Skeletal muscle satellite cell (primary cell): ENCODE data around the gene BRD7.

Source experiments
- H3K27me3 ChIP-seq: 2 replicates; pipeline ENCODE4 v1.7.0; 2013; ENCODE audit warnings: low read length; ENCODE audit not compliant: control insufficient read depth, insufficient read depth
- H3K36me3 ChIP-seq: 2 replicates; pipeline ENCODE4 v1.7.0; 2013; ENCODE audit warnings: mild to moderate bottlenecking, control low read depth, low read length; ENCODE audit not compliant: insufficient read depth
- H3K4me1 ChIP-seq: 2 replicates; pipeline ENCODE4 v1.7.0; 2013; ENCODE audit warnings: low read length; ENCODE audit not compliant: control insufficient read depth, insufficient read depth
- H3K4me2 ChIP-seq: 2 replicates; pipeline ENCODE4 v1.7.0; 2013; ENCODE audit warnings: mild to moderate bottlenecking, low read length
- H3K4me3 ChIP-seq: 2 replicates; pipeline ENCODE4 v1.7.0; 2013; ENCODE audit warnings: low read length
- H3K9ac ChIP-seq: 2 replicates; pipeline ENCODE4 v1.7.0; 2013; ENCODE audit warnings: mild to moderate bottlenecking, low read depth, low read length, moderate library complexity
- H3K9me3 ChIP-seq: replicated peaks from 2 replicates; pipeline ENCODE4 v1.7.0; 2013; ENCODE audit warnings: mild to moderate bottlenecking, control low read depth, low read length

The BRD7 gene

DNA sequence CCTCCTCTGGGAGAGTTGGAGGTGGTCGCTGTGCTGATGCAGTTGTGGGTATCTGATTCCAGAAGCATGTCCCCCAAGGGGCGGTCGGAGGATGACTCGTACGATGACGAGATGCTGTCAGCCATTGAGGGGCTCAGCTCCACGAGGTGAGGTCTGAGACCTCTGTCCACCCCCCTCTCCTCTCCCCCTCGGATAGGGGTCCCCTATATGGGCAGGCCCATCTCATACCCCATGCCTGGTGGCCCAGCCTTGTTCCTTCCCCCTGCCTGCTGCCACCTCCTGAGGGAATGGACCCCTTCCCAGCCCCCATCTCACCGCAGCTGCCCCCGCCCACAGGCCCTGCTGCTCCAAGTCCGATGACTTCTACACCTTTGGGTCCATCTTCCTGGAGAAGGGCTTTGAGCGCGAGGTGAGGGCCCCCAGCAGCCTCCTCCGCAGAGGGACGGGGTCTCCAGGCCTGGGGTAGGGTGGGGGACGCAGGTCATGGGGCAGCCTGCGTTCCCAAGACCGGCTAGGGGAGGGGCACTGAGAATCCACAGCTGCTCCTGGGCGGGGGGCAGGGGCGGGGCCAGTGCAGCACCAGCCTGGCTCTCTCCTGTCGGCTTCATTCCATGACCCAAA, 63.2 kb downstream of the BRD7 start:
- Histone ChIP-seq H3K9ac (no peak overlapping the region), H3K9me3 (no peaks in the 10 kb centered on the region), H3K4me2 (no peak overlapping the region), H3K4me3 (no peak overlapping the region), H3K27me3 (no peaks in the 10 kb centered on the region), H3K36me3 (peaks cover 63% of the 10 kb centered on the region), H3K4me1 (peaks cover 66% of the 10 kb centered on the region)

DNA sequence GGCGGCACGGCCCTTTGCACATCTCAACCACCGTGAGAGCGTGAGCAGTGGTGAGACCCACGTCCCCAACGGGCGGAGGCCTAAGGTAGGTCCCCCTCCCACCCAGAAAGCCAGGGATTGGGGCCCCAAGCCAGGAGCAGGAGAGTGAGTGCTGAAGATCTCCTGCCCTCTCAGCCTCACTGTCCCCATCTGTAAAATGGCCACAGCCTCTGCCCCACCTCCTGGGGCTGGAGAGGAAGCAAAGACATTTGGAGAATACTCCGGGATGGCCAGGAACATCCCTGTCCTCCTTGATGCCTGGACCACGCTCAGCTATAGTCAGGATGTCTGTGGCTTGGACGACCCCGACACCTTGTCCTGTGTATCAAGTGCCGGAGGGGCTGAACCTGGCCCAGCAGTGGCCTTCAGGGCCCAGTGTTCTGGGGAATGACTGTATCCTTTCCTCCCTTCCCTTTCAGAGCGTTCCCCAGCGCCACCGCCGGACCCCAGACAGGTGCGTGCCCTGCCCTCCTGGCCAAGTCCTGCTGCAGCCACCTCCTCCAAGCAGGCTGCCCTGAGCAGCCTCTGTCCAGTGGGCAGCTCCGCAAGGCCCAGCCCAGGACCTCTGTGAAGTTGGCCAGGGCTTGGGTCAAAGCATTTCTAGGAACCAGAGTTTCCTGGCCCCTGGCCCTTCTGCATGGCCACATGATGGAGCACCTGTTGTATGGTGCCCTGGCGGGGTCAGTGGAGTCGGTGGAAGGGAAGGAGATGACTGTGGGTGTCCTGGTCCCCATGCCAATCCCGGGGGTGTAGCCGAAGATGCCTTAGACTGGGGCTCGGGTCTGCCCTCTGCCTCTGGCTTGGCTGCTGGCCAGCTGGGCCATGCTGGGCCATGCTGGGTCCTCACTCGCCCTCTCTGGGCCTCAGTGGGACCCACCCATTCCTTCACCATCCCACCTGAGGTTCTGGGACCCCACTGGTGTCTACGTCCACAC, 64.0 kb downstream of the BRD7 start:
- H3K27me3 ChIP-seq: no peaks in the 10 kb centered on the region
- H3K4me1 ChIP-seq: peaks cover 65% of the 10 kb centered on the region
- H3K9me3 ChIP-seq: no peaks in the 10 kb centered on the region
- H3K9ac ChIP-seq: peak overlapping the region; percentile 43
- H3K36me3 ChIP-seq: peaks cover 58% of the 10 kb centered on the region
- no peak overlapping the region for H3K4me2 ChIP-seq
- H3K4me3 ChIP-seq: no peak overlapping the region

DNA sequence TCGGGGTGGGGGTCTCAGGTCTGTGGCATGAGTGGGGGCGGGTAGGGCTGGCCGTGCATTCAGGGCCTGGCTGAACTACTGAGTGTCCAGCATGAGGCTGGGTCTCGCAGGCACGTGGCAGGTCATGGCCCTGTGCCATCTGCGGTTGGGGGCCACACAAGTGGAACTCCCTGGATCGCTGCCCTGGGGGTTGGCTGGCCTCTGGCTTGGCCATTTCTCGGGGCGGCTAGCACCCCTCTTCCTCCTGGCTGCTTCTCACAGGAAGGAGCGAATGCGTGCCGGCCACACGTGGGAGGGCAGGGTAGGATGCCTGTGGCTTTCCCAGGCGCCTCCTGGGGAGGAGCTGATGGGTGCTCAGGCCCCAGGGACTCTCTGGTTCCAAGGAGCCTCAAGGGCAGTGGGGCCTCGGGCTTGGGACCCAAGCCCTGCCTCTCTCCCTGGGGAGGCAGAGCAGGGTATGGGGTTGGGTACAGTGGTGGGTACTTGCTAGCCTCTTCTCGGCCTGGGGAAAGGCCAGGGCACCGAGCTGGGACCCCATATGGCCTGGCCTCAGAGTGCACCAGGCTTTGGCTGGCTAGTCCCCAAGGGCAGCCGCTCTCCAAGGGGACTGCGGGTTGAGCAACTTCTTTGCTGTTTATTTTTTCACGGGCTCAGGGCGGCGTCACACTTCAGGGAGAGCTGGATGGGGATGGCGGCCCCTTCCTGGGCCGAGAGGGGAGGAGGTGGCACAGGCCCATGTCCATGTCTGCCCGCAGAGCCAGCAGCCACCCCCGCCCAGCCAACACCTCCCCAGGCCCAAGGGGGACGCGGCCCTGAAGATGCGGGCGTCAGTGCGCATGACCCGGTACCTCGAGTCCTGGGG, 65.0 kb downstream of the BRD7 start:
- Histone ChIP-seq H3K4me3 (no peak overlapping the region), H3K9me3 (no peaks in the 10 kb centered on the region), H3K27me3 (no peaks in the 10 kb centered on the region), H3K9ac (peak overlapping the region; percentile 43), H3K36me3 (peaks cover 58% of the 10 kb centered on the region), H3K4me1 (peaks cover 60% of the 10 kb centered on the region), H3K4me2 (peak overlapping the region; percentile 63)

DNA sequence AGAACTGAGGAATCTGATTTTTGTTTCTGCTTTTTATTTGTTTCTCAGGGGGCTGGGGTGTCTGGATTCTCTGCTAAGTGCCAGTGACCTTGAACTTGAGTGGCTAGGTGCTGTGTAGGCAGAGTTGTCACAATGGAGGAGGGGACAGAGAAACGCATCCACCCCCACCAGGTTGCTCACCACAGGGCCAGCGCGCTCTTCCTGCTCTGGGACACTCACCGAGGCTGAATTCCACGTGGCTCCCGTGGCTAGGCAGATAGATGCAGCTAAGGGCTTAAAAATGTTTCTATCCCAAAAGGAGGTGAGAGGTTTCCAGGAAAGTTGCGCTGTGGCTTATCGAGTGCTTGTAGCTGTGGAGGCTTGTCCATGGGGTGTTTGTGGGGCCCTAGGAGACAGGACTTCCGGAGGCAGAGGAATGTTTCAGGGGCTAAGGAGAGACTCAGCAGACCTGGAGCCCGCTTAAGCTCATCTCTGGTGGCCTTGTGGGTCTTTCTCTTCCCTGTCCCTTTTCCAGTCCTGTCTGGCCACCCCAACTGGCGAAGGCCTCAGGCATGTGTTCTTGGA, 65.7 kb downstream of the BRD7 start:
- no peak overlapping the region for H3K4me3 ChIP-seq
- H3K27me3 ChIP-seq: no peaks in the 10 kb centered on the region
- H3K9ac ChIP-seq: peak overlapping the region; percentile 43
- H3K9me3 ChIP-seq: no peaks in the 10 kb centered on the region
- peaks cover 58% of the 10 kb centered on the region for H3K4me1 ChIP-seq
- peak overlapping the region; percentile 63 for H3K4me2 ChIP-seq
- H3K36me3 ChIP-seq: peaks cover 56% of the 10 kb centered on the region

DNA sequence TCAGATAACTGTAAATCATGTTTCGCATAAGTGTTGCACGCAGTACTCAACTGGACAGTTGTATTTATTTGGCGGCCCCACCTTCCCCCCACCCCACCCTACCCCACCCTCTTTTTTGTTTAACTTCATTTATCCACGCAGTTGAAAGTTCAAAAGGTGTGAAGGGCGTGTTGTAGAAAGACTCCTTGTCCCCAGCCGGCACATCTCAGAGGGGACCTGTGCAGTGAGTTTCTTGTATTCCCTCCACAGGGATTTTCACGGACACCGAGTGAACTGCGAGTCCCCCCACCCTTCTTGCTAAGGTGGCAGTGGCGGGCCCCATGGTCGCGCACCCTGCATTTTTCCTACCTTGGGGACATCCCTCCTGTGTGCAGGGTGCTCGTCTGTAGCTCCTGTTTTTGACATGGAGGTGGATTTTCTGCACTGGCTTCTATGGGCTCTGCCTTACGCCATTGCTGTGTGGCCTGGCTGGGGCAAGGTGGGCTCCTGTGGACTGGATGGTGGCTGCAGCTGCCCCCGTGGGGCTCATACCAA, 66.2 kb downstream of the BRD7 start:
- peaks cover 52% of the 10 kb centered on the region for H3K4me1 ChIP-seq
- H3K4me3 ChIP-seq: no peak overlapping the region
- peak overlapping the region; percentile 43 for H3K9ac ChIP-seq
- no peak overlapping the region for H3K4me2 ChIP-seq
- no peaks in the 10 kb centered on the region for H3K27me3 ChIP-seq
- H3K36me3 ChIP-seq: peaks cover 58% of the 10 kb centered on the region
- no peaks in the 10 kb centered on the region for H3K9me3 ChIP-seq

DNA sequence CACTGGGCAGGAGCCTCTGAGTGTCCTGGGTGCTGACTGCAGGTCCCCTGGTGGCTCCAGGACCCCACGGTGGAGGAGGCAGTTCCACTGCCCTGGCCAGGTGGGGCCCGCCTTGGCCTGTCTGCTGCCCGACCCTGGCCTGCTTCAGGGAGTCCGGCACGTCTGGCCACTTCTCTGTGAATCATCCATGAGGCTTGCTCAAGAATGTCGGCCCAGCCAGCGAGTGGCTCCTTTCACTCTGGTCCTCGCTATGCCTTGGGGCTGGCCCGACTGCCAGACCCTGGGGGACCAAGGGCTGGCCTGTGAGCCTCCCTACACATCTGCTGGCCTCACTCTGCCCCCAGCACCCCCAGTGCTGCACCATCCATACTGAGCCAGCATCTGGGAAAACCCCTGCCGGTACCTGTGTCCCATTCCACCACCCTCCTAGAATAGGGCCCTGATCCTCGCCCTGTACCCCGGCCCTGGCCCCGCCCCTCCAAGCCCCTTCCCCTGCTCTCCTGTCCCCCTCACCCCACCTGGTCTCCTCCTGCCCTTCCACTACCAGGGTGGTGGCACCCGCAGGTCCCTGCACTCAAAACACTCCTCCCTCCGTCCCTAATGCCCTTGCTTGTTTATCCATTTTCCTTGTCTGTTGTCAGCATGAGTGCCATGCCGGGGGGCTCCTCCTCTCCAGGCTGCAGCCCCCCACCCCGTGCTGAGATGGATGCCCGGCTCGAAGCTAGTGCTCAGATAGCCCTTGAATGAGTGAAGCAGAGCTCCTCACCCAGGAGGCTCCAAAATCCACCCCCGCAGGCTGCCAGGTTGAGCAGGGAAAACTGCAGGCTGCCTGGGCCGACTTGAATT, 66.9 kb downstream of the BRD7 start:
- H3K9me3 ChIP-seq: no peaks in the 10 kb centered on the region
- H3K9ac ChIP-seq: peak overlapping the region; percentile 50
- peaks cover 45% of the 10 kb centered on the region for H3K4me1 ChIP-seq
- peak overlapping the region; percentile 23 for H3K4me2 ChIP-seq
- no peak overlapping the region for H3K4me3 ChIP-seq
- H3K36me3 ChIP-seq: peaks cover 64% of the 10 kb centered on the region
- H3K27me3 ChIP-seq: no peaks in the 10 kb centered on the region

DNA sequence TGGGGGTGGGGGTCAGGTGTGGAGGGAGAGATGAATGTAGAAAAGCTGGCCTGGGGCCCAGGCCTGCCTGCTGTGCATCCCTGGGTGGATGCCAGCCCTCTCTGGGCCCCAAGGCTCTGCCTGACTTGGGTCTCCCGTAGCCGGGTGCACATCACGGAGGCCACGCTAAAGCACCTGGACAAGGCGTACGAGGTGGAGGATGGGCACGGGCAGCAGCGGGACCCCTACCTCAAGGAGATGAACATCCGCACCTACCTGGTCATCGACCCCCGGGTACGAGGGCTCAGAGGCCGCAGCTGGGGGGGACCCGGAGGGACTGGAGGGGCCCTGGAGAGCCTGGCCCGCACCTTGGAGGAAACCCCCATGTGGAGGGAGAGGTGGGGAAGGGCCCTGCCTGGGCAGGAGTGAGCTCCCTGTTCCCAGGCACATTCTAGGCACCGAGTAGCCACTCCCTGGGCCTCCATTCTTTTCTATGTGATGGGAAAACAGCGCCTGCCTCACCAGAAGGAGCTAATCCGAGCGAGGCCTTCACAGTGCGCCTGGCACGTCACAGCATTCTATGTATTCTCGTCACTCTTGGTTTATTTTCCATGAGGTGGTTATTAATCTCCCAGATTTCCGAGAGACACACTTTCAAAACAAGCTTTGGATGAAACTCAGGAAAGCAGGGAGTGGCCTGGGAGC, 67.7 kb downstream of the BRD7 start:
- peaks cover 45% of the 10 kb centered on the region for H3K4me1 ChIP-seq
- no peaks in the 10 kb centered on the region for H3K9me3 ChIP-seq
- H3K9ac ChIP-seq: peak overlapping the region; percentile 50
- H3K36me3 ChIP-seq: peaks cover 60% of the 10 kb centered on the region
- no peak overlapping the region for H3K4me2 ChIP-seq
- H3K4me3 ChIP-seq: no peak overlapping the region
- no peaks in the 10 kb centered on the region for H3K27me3 ChIP-seq

DNA sequence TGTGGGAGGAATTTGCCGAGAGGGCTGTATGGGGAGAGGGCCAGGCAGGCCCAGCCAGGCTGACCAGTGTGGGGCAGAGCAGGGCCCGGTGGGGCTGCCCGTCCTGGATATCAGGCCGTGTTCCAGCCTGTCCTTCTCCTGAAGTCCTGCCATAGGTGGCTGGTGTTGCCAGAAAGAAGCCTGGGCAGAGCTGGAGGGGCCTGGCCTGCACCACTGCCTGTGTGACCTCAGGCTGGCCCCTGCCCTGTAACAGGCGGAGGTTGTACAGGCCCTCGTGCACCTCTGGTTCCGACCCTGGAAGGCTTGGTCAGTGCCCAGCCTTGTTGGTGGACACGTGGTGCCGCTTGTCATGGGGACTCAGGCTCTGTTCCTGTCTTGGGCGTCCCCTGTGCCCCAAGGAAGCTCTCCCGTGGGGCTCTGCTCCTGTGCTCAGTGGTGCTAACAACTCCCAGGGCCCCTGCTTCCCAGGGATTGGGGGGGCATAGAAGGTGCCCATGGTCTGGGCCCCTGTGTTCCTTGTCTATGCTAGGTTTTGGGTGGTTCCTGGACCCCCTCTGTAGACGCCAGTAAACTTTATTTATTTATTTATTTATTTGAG, 69.2 kb downstream of the BRD7 start:
- H3K36me3 ChIP-seq: peaks cover 62% of the 10 kb centered on the region
- no peak overlapping the region for H3K4me3 ChIP-seq
- no peak overlapping the region for H3K4me2 ChIP-seq
- peaks cover 37% of the 10 kb centered on the region for H3K4me1 ChIP-seq
- no peak overlapping the region for H3K9ac ChIP-seq
- no peaks in the 10 kb centered on the region for H3K9me3 ChIP-seq
- H3K27me3 ChIP-seq: no peaks in the 10 kb centered on the region

DNA sequence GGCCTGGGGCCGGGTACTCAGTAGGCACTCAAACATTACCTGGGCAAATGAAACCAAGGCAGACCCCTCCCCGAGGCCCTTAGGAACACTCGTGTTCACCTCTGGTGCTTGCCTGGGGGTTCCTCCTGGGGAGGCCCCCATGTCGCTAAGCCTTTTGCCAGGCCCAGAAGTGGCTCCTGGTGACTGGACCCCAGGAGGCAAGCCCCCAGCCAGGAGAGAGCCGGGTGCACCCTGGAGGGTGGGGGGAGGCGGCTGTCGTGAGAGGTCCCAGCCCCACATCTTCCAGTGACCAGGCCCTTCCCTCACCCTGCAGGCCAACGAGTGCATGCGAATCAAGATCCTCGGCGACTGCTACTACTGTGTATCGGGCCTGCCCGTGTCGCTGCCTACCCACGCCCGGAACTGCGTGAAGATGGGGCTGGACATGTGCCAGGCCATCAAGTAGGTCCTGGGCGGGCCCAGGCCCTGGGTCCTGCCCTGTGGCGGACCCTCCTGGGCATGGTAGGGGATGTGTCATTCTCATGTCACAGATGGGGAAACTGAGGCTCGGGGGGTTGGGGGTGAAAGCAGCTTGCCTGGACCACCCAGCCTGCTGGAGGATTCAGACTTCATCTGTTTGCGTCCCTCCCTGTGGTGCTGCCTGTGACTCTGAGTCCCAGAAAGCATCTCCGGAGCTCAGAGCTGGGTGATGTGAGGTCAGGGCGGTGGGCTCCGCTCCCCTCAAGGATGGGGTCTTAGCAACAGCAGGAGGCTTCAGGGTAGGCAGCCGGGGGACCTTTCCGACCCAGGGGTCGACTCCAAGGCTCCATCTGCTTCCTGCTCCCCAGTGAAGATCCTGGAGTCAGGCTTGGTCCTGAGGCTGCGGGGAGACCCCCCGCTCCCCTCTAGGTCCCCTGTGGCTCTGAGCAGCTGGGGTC, 69.9 kb downstream of the BRD7 start:
- no peak overlapping the region for H3K9ac ChIP-seq
- H3K27me3 ChIP-seq: no peaks in the 10 kb centered on the region
- peaks cover 63% of the 10 kb centered on the region for H3K36me3 ChIP-seq
- no peak overlapping the region for H3K4me2 ChIP-seq
- H3K4me1 ChIP-seq: peaks cover 29% of the 10 kb centered on the region
- no peak overlapping the region for H3K4me3 ChIP-seq
- no peaks in the 10 kb centered on the region for H3K9me3 ChIP-seq
